GM12892 (cell line): ENCODE data around the gene NTSR1.

Experiments used
- POLR2A ChIP-seq: IDR thresholded peaks from 2 replicates; pipeline ENCODE4 v1.6.1; 2011; ENCODE audit warnings: low read depth, low read length, control low read depth
- POLR2AphosphoS5 ChIP-seq: IDR thresholded peaks from 2 replicates; pipeline ENCODE4 v1.6.1; 2011; ENCODE audit warnings: low read depth, low read length, control low read depth

DNA sequence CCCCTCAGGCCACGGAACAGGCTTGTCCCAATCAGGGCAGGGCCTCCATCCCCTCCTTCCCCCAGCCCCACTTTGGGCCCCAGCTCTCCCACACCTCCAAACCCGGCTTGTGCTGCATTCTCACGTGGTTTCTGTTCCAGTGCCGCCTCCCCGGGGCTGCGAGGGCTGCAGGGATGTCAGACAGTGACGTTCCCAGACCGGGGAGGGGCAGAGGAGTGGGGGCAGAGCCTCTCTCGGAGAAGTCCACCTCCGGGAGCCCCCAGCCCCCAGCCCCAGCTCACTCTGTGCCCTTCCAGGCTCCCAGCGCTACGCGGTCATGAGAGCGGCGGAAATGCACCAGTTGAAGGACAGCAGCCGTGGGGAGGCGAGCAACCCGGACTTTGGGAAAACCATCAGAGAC lies 47.9 kb upstream of the NTSR1 start:
- TF ChIP-seq POLR2AphosphoS5: no peak
- no peak for TF ChIP-seq POLR2A
